K562 (cell line): ENCODE data around the gene YBX3. TPM values are rescaled to one million over a fixed set of nuclear protein-coding genes. Genes with fewer than 3 reads are reported as not detected.

Experiments used
- ATAC-seq: fragments of 200-7000 bp; cut with Tn5 transposase; 3 replicates; pipeline ENCODE4 v1.9.1; 2020; ENCODE audit warnings: moderate library complexity
- BruUV-seq: library from RNA; stranded (reverse); fragments of 400-500 nt; replicated peaks from 2 replicates; lab custom pipeline; 2021; lab: Mats Ljungman, UMichigan
- CTCF ChIA-PET: fragments of 300-600 bp; formaldehyde crosslinking; extraction: SDS; loops from one replicate; lab custom pipeline; 2021; ENCODE audit warnings: low intra/inter-chr PET ratio; lab: Yijun Ruan, JAX
- POLR2A ChIA-PET: fragments of 300-600, 350-650 bp; sonication (Branson Sonifier 250); formaldehyde crosslinking; extraction: SDS; loops from one replicate; lab custom pipeline; 2021; ENCODE audit warnings: antibody characterized with exemption, inconsistent platforms; lab: Yijun Ruan, JAX
- DNase-seq, 4 experiments: peaks; one replicate each; pipeline versions ENCODE4 v3.0.0 to v3.0.0-alpha.2; 2011 to 2018; ENCODE audit warnings: low spot score in 3 of 4, mixed read lengths in 3 of 4; ENCODE audit errors: extremely low read depth in 1 of 4
- FAIRE-seq: peaks from 2 replicates; lab custom pipeline; 2011; peaks lifted over from hg19 to GRCh38; lab: Jason Lieb, UNC
- H2AFZ ChIP-seq: 2 replicates; pipeline ENCODE4 v1.6.0; 2011; ENCODE audit warnings: low read depth, low read length, control low read depth, inconsistent platforms
- H3K27ac ChIP-seq: fragments of 200-600 bp; 3 replicates; pipeline ENCODE4 v1.8.0; 2011; ENCODE audit warnings: low read depth, mild to moderate bottlenecking, control low read depth, inconsistent platforms, low read length, moderate library complexity, mixed read lengths; ENCODE audit errors: extremely low read depth
- H3K27me3 ChIP-seq, 2 experiments: fragments of 300-600 bp in 1 of 2; 2 replicates in 1 of 2; 3 replicates in 1 of 2; pipeline versions ENCODE4 v1.6.0 to v1.8.0; 2011; ENCODE audit warnings: inconsistent platforms in 2 of 2, low read length in 2 of 2, mild to moderate bottlenecking in 1 of 2, mixed read lengths in 1 of 2, moderate library complexity in 1 of 2; ENCODE audit not compliant: control insufficient read depth in 2 of 2, insufficient read depth in 2 of 2
- H3K36me3 ChIP-seq: fragments of 300-600 bp; 3 replicates; pipeline ENCODE4 v1.8.0; 2011; ENCODE audit warnings: mild to moderate bottlenecking, low read length, inconsistent platforms; ENCODE audit not compliant: control insufficient read depth, insufficient read depth
- H3K4me1 ChIP-seq, 2 experiments: fragments of 200-600 bp in 1 of 2; replicated peaks in 1 of 2; 2 replicates in 1 of 2; 3 replicates in 1 of 2; pipeline versions ENCODE4 v1.5.1 to v1.8.0; 2011; ENCODE audit warnings: inconsistent platforms in 2 of 2, low read length in 2 of 2, mild to moderate bottlenecking in 1 of 2, mixed read lengths in 1 of 2, moderate library complexity in 1 of 2; ENCODE audit not compliant: control insufficient read depth in 2 of 2, insufficient read depth in 2 of 2
- H3K4me2 ChIP-seq: 2 replicates; pipeline ENCODE4 v1.6.1; 2011; ENCODE audit warnings: low read length, control low read depth, inconsistent platforms, mixed read lengths; ENCODE audit not compliant: insufficient read depth
- H3K4me3 ChIP-seq: fragments of 200-600 bp; sonication (generic), shearing (Covaris generic); 2 replicates; pipeline ENCODE4 v1.5.1; 2016; ENCODE audit warnings: control low read depth, inconsistent platforms
- H3K79me2 ChIP-seq: fragments of 200-600 bp; 3 replicates; pipeline ENCODE4 v1.8.0; 2011; ENCODE audit warnings: low read length, inconsistent platforms; ENCODE audit not compliant: control insufficient read depth, insufficient read depth
- H3K9ac ChIP-seq, 2 experiments: 2 replicates each; pipeline versions ENCODE4 v1.6.0 to v1.6.1; 2011; ENCODE audit warnings: low read depth in 2 of 2, low read length in 2 of 2, control low read depth in 1 of 2, inconsistent platforms in 1 of 2, mild to moderate bottlenecking in 1 of 2, mixed read lengths in 1 of 2; ENCODE audit not compliant: insufficient read depth in 1 of 2
- H3K9me1 ChIP-seq: one replicate; pipeline ENCODE4 v1.6.0; 2011; ENCODE audit warnings: inconsistent platforms, mild to moderate bottlenecking, low read length, moderate library complexity; ENCODE audit not compliant: control insufficient read depth, insufficient read depth
- H3K9me3 ChIP-seq: replicated peaks from 2 replicates; pipeline ENCODE4 v1.5.1; 2011; ENCODE audit warnings: low read depth, low read length, inconsistent platforms; ENCODE audit not compliant: control insufficient read depth, insufficient read depth
- H4K20me1 ChIP-seq: replicated peaks from 2 replicates; pipeline ENCODE4 v1.6.1; 2011; ENCODE audit warnings: low read length, inconsistent platforms, mixed read lengths; ENCODE audit not compliant: control insufficient read depth, insufficient read depth
- CCAR2 ChIP-seq: fragments of 200-400 bp; formaldehyde crosslinking; IDR thresholded peaks from 2 replicates; pipeline ENCODE4 v1.6.1; 2017; ENCODE audit warnings: mild to moderate bottlenecking, low read depth, low read length
- CCNT2 ChIP-seq: IDR thresholded peaks from 2 replicates; pipeline ENCODE4 v1.6.1; 2011; ENCODE audit warnings: borderline replicate concordance, low read depth, mild to moderate bottlenecking, moderate library complexity, mixed read lengths, low read length; ENCODE audit not compliant: insufficient read length; ENCODE audit errors: extremely low read depth
- CHD4 ChIP-seq: fragments of 200-600 bp; sonication (generic); IDR thresholded peaks from 3 replicates; pipeline ENCODE4 v1.6.1; 2012; ENCODE audit warnings: low read depth, mild to moderate bottlenecking, mixed read lengths, low read length, inconsistent platforms; ENCODE audit not compliant: insufficient read depth, insufficient replicate concordance, poor library complexity, severe bottlenecking
- GATAD2A ChIP-seq: fragments of 450-650 bp; IDR thresholded peaks from 2 replicates; pipeline ENCODE4 v1.6.1; 2017
- HNRNPL ChIP-seq: fragments of 200-400 bp; formaldehyde crosslinking; IDR thresholded peaks from 2 replicates; pipeline ENCODE4 v1.6.1; 2017; ENCODE audit warnings: low read depth, mild to moderate bottlenecking, low read length
- KLF1 ChIP-seq: fragments of 450-650 bp; IDR thresholded peaks from 2 replicates; pipeline ENCODE4 v1.6.1; 2016; ENCODE audit warnings: missing genetic modification characterization, missing compliant biosample characterization
- NEUROD1 ChIP-seq: fragments of 150-350 bp; IDR thresholded peaks from 2 replicates; pipeline ENCODE4 v1.6.1; 2014; ENCODE audit warnings: borderline replicate concordance, low read length, low read depth; ENCODE audit not compliant: partially characterized antibody
- NFRKB ChIP-seq: fragments of 450-650 bp; IDR thresholded peaks from 2 replicates; pipeline ENCODE4 v1.6.1; 2016; ENCODE audit warnings: low read depth
- PTTG1 ChIP-seq: fragments of 450-650 bp; IDR thresholded peaks from 2 replicates; pipeline ENCODE4 v1.6.1; 2016; ENCODE audit warnings: low read depth, mild to moderate bottlenecking, missing genetic modification characterization, missing compliant biosample characterization
- SMAD3 ChIP-seq: fragments of 450-650 bp; formaldehyde crosslinking; conservative IDR thresholded peaks from 2 replicates; pipeline ENCODE4 v1.4.0; 2020; ENCODE audit warnings: mild to moderate bottlenecking
- TAF1 ChIP-seq: IDR thresholded peaks from 2 replicates; pipeline ENCODE4 v1.6.1; 2011; ENCODE audit warnings: mild to moderate bottlenecking, low read length, moderate library complexity; ENCODE audit not compliant: insufficient read depth, control insufficient read depth, severe bottlenecking; ENCODE audit errors: extremely low read depth
- TEAD1 ChIP-seq, 2 experiments: fragments of 450-650 bp in 1 of 2; sonication (generic) in 1 of 2; formaldehyde crosslinking; IDR thresholded peaks; 2 replicates each; pipeline versions ENCODE4 v1.4.0 to v1.8.0; 2020 to 2022; ENCODE audit warnings: mild to moderate bottlenecking in 2 of 2, missing genetic modification reagents in 1 of 2
- THAP7 ChIP-seq: fragments of 250-450 bp; sonication (Bioruptor Pico); IDR thresholded peaks from 2 replicates; pipeline ENCODE4 v1.5.0; 2021
- TSHZ1 ChIP-seq: fragments of 250-450 bp; sonication (Bioruptor Pico); IDR thresholded peaks from 2 replicates; pipeline ENCODE4 v1.4.0; 2020; ENCODE audit warnings: mild to moderate bottlenecking, moderate library complexity
- ZNF395 ChIP-seq: fragments of 200-800 bp; sonication (Bioruptor generic); IDR thresholded peaks from 2 replicates; pipeline ENCODE4 v1.6.1; 2017; ENCODE audit warnings: missing genetic modification characterization, missing compliant biosample characterization
- ZNF699 ChIP-seq: fragments of 250-450 bp; sonication (Bioruptor Pico); IDR thresholded peaks from 2 replicates; pipeline ENCODE4 v1.8.0; 2021; ENCODE audit warnings: mild to moderate bottlenecking, moderate library complexity; ENCODE audit not compliant: insufficient replicate concordance
- ZNF766 ChIP-seq: fragments of 200-800 bp; sonication (Bioruptor generic); conservative IDR thresholded peaks from 2 replicates; pipeline ENCODE4 v1.6.1; 2016; ENCODE audit warnings: missing genetic modification characterization, missing compliant biosample characterization
- WGBS: fragments of 100-300 bp; shearing (Covaris generic); methylation state at CpG from one replicate; pipeline ENCODE4 v1.1.6; 2016; ENCODE audit warnings: low coverage, mixed read lengths; ENCODE audit not compliant: insufficient coverage; ENCODE audit errors: missing lambda C conversion rate; 5-methylcytosine and 5-hydroxymethylcytosine counted together
- in situ Hi-C: fragments of 300-500 bp; cut with MboI; formaldehyde crosslinking; loops from 4 replicates; pipeline ENCODE4 v1.15.0; 2018; ENCODE audit warnings: inconsistent platforms, mixed read lengths
- intact Hi-C: fragments of 100-400 bp; cut with micrococcal nuclease; formaldehyde crosslinking; loops from 2 replicates; pipeline ENCODE4 v1.14.2; 2022
- polyA plus RNA-seq, 8 experiments: library from polyadenylated mRNA; depleted of rRNA in 4 of 8; stranded (reverse) in 5 of 8; unstranded in 3 of 8; fragments of >200 nt; fragmentation: Nextera tagmentation in 2 of 8; fragmentation: Illumina TruSeq in 1 of 8; extraction: Ambion mirVana in 2 of 8; extraction: Trizol in 1 of 8; gene quantifications; 2 replicates each; pipeline versions ENCODE4 v1.2.1 to v1.2.3, GENCODE V29; 2011 to 2014; ENCODE audit warnings: inconsistent platforms in 1 of 8, missing spikeins in 1 of 8
- total RNA-seq, 7 experiments: library from RNA; depleted of rRNA in 6 of 7; stranded (reverse); fragments of >200 nt in 6 of 7; fragmentation: Illumina TruSeq in 2 of 7; extraction: Trizol in 2 of 7; gene quantifications; 2 replicates each; pipeline versions ENCODE4 v1.2.1 to v1.2.3, GENCODE V29; 2011 to 2021; ENCODE audit warnings: low replicate concordance in 1 of 7

The YBX3 gene
- total and polyA plus RNA-seq, 9 of the 15 experiments (the other 6 are each of a cell fraction or from before 2014, with no cell fraction given), result 47.0 to 239 (median 81.5) TPM

- CTCF ChIA-PET, result no interaction called here
- H3K9me3 ChIP-seq, result no peaks in the 10 kb centered on the region
- ATAC-seq (no peak), FAIRE-seq (no peak), DNase-seq (no peak)
- intact Hi-C loops (no loop called here), in situ Hi-C loops (no loop called here)
- no peak overlapping the region for H3K4me3 ChIP-seq
- H3K9ac ChIP-seq, result no peak overlapping the region
- no peaks in the 10 kb centered on the region for H3K9me1 ChIP-seq
- H4K20me1 ChIP-seq, result no peaks in the 10 kb centered on the region
- no peak overlapping the region for H3K27ac ChIP-seq
- 13% methylated on average over 2 of the region's 2 CpGs for WGBS
- no peaks in the 10 kb centered on the region for H3K79me2 ChIP-seq
- peaks cover 8% of the 10 kb centered on the region in 2 experiments; a peak in 2 of 5 replicates for H3K27me3 ChIP-seq
- H3K4me1 ChIP-seq, result 0 out of 5 replicates have a peak, but pooled peaks cover 0 to 4% of the 10 kb centered on the region in 2 experiments
- no peaks in the 10 kb centered on the region for H3K36me3 ChIP-seq
- POLR2A ChIA-PET, result interaction anchor here (1.1 to 1.2 kb wide), 2 partner anchors 8 to 12 kb away, joined by 3 to 5 read pairs; no protein-coding TSS in a partner anchor
- no peak overlapping the region for H3K4me2 ChIP-seq
- no peak overlapping the region for H2AFZ ChIP-seq
- no TSS peak for BruUV-seq
- TF ChIP-seq ZNF699 (CRISPR knock-in tag) (no peak), HNRNPL (no peak), ZNF395 (CRISPR knock-in tag) (no peak), GATAD2A (no peak), PTTG1 (tag) (no peak), THAP7 (CRISPR knock-in tag) (no peak), CCAR2 (no peak), SMAD3 (no peak), TAF1 (no peak), CCNT2 (no peak), TEAD1 (CRISPR knock-in tag; IDR thresholded peaks at IDR 0.05) (no peak), CHD4 (no peak), KLF1 (tag) (no peak), TSHZ1 (CRISPR knock-in tag) (no peak), NEUROD1 (no peak), ZNF766 (CRISPR knock-in tag) (no peak), NFRKB (no peak)
Observed at GRCh38 chr12:10732066-10732465, 8.9 kb upstream of the YBX3 start.
